ENCODE data around the gene PLCH1. TPM values are rescaled to one million over a fixed set of nuclear protein-coding genes. Genes with fewer than 3 reads are reported as not detected.

Gene PLCH1
- total RNA-seq, 3 donors from 2014 or later = 0.03 to 0.08 TPM; not detected in 1

DNA sequence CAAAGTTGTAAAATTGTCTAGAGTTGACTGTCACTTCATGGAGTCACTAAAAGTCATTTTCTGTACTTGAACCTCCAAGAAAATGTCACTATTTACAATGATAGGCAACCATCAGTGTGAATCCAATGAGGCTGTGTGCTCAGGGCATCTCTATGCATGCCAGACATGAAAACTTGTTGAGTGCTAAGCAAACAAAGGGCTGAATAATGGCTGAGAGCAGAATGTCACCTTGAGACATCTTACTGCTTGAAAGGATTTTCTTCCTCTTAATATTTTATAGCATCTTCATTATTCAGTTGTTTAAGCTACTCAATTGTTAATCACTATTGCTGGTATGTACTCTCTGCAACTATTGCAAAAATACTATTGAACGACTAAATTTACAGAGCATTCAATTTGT lies 184.7 kb downstream of the PLCH1 start:
- H3K4me3 Mint-ChIP-seq = no peak overlapping the region
- no peak for DNase-seq
- ATAC-seq = no peak
- peaks cover under 1% of the 10 kb centered on the region for H3K4me1 Mint-ChIP-seq (ENCODE audit: low read depth)
- no peaks in the 10 kb centered on the region for H3K27me3 Mint-ChIP-seq (ENCODE audit: low read depth)
- H3K36me3 Mint-ChIP-seq (ENCODE audit: insufficient read depth) = no peaks in the 10 kb centered on the region
- H3K9me3 Mint-ChIP-seq = no peaks in the 10 kb centered on the region

DNA sequence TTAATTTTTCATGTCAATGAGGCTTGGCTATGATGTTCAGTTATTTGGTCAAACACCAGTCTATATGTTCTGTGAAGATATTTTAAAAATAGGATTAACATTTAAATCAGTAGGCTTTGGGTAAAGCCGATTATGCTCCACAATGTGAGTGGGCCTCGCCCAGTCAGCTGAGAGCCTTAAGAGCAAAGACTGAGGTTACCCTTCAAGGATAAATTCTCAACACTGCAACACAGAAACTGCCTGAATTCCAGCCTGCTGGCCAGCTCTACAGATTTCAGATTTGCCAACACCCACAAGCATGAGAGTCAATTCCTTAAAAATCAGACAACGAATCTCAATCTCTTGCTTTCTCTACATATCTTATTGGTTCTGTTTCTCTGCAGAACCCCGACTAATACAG lies 188.3 kb downstream of the PLCH1 start:
- Mint-ChIP-seq H3K27me3 (ENCODE audit: low read depth) (no peaks in the 10 kb centered on the region), H3K4me1 (ENCODE audit: low read depth) (peaks cover 8% of the 10 kb centered on the region), H3K36me3 (ENCODE audit: insufficient read depth) (no peaks in the 10 kb centered on the region), H3K4me3 (no peak overlapping the region), H3K9me3 (no peaks in the 10 kb centered on the region)
- no peak for DNase-seq
- no peak for ATAC-seq

DNA sequence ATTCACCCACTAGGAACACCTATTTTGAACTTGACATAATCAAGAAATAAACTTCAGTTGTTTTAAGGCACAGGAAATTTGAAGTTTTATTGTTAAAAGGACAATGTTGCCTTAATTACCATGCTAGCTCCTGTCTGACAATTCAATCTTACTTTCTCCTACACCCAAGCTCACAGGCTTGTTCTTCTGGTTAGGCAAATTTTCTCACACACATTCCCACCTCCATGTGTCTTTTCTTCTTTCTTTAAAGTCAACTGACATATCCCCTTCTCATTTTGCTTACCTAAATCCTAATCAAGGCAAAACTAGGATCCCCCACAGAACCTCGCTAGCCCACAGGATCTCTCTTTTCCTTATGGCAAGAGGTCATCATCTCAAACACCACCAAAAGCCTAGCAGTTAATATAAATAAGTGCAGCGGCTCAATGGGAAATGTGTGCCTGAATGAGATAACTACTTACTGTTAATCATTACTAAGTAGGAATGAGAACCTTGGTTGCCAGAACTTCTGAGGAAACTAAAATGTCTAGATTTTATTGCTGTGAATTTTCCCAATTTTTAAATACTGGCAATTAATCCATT lies 189.3 kb downstream of the PLCH1 start:
- H3K4me3 Mint-ChIP-seq = no peak overlapping the region
- peaks cover 8% of the 10 kb centered on the region for H3K4me1 Mint-ChIP-seq (ENCODE audit: low read depth)
- H3K36me3 Mint-ChIP-seq (ENCODE audit: insufficient read depth) = no peaks in the 10 kb centered on the region
- ATAC-seq (no peak), DNase-seq (no peak)
- no peaks in the 10 kb centered on the region for H3K27me3 Mint-ChIP-seq (ENCODE audit: low read depth)
- H3K9me3 Mint-ChIP-seq = no peaks in the 10 kb centered on the region

- peaks cover 8% of the 10 kb centered on the region for H3K4me1 Mint-ChIP-seq (ENCODE audit: low read depth)
- no peak overlapping the region for H3K4me3 Mint-ChIP-seq
- H3K27me3 Mint-ChIP-seq (ENCODE audit: low read depth) = no peaks in the 10 kb centered on the region
- H3K36me3 Mint-ChIP-seq (ENCODE audit: insufficient read depth) = no peaks in the 10 kb centered on the region
- no peak for ATAC-seq
- no peak for DNase-seq
- no peaks in the 10 kb centered on the region for H3K9me3 Mint-ChIP-seq
These were observed 190.0 kb downstream of the PLCH1 start for GRCh38 chr3:155554777-155555451.

GRCh38 chr3:155553780-155554179 lies 191.1 kb downstream of the PLCH1 start:
- no peaks in the 10 kb centered on the region for H3K36me3 Mint-ChIP-seq (ENCODE audit: insufficient read depth)
- DNase-seq (no peak), ATAC-seq (no peak)
- H3K4me3 Mint-ChIP-seq = no peak overlapping the region
- no peaks in the 10 kb centered on the region for H3K27me3 Mint-ChIP-seq (ENCODE audit: low read depth)
- peaks cover 8% of the 10 kb centered on the region for H3K4me1 Mint-ChIP-seq (ENCODE audit: low read depth)
- no peaks in the 10 kb centered on the region for H3K9me3 Mint-ChIP-seq

- ATAC-seq = no peak
- no peak for DNase-seq
- no peaks in the 10 kb centered on the region for H3K27me3 Mint-ChIP-seq (ENCODE audit: low read depth)
- H3K4me1 Mint-ChIP-seq (ENCODE audit: low read depth) = peaks cover 8% of the 10 kb centered on the region
- no peaks in the 10 kb centered on the region for H3K36me3 Mint-ChIP-seq (ENCODE audit: insufficient read depth)
- H3K4me3 Mint-ChIP-seq = no peak overlapping the region
- H3K9me3 Mint-ChIP-seq = no peaks in the 10 kb centered on the region
These were observed 191.5 kb downstream of the PLCH1 start for GRCh38 chr3:155553326-155553725.

DNA sequence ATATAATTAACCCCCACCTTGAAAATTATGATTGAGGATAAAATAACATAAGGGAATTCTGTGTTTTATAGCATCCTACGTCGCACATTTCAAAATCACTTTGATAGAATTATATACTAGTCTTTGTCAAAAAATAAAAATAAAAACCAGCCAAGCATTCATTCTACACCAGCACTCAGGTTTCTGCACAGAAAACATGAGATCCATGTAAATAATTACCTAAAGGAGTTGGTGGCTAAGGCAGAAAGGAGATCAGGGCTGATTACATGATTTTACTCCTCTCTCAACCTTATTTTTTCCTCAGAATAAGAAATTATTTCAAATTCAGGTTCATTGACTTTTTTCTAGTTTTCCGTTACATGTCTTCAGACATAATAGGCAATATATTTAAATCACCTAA lies 194.5 kb downstream of the PLCH1 start:
- Mint-ChIP-seq H3K36me3 (ENCODE audit: insufficient read depth) (no peaks in the 10 kb centered on the region), H3K4me3 (no peak overlapping the region), H3K4me1 (ENCODE audit: low read depth) (peaks cover 8% of the 10 kb centered on the region), H3K9me3 (no peaks in the 10 kb centered on the region), H3K27me3 (ENCODE audit: low read depth) (no peaks in the 10 kb centered on the region)
- ATAC-seq (no peak), DNase-seq (no peak)

- H3K36me3 Mint-ChIP-seq (ENCODE audit: insufficient read depth) = no peaks in the 10 kb centered on the region
- peak; percentile 54 to 55 for ATAC-seq
- no peak for DNase-seq
- no peak overlapping the region for H3K4me3 Mint-ChIP-seq
- H3K27me3 Mint-ChIP-seq (ENCODE audit: low read depth) = no peaks in the 10 kb centered on the region
- peaks cover 3% of the 10 kb centered on the region for H3K4me1 Mint-ChIP-seq (ENCODE audit: low read depth)
- no peaks in the 10 kb centered on the region for H3K9me3 Mint-ChIP-seq
These were observed 195.8 kb downstream of the PLCH1 start for GRCh38 chr3:155549087-155549486.

- H3K4me3 Mint-ChIP-seq = no peak overlapping the region
- ATAC-seq (no peak), DNase-seq (no peak)
- H3K27me3 Mint-ChIP-seq (ENCODE audit: low read depth) = no peaks in the 10 kb centered on the region
- no peaks in the 10 kb centered on the region for H3K4me1 Mint-ChIP-seq (ENCODE audit: low read depth)
- H3K36me3 Mint-ChIP-seq (ENCODE audit: insufficient read depth) = no peaks in the 10 kb centered on the region
- no peaks in the 10 kb centered on the region for H3K9me3 Mint-ChIP-seq
These were observed 196.7 kb downstream of the PLCH1 start for GRCh38 chr3:155548195-155548594.

DNA sequence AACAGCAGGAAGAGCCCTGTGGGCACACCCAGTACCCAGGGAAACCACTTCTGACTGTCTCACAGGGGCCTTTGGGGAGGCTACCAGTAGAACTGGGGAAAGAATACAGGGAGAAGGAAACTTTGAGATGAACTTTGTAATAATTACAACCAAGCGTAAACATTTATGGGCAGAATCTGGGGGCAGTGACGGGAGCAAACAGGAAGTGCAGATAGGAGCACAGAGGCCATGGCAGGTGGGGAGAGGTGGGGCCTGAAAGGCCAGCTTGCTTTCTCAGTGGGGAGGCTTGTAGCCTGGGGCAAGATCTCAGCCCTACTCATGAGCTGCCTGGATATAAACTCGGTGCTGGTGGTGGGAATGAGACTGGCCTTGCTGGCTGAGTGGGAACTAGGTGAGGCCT lies 209.8 kb downstream of the PLCH1 start:
- Mint-ChIP-seq H3K36me3 (ENCODE audit: insufficient read depth) (no peaks in the 10 kb centered on the region), H3K9me3 (peaks cover 17% of the 10 kb centered on the region), H3K27me3 (ENCODE audit: low read depth) (no peaks in the 10 kb centered on the region), H3K4me1 (ENCODE audit: low read depth) (no peaks in the 10 kb centered on the region), H3K4me3 (no peak overlapping the region)
- no peak for ATAC-seq
- DNase-seq = no peak

- Mint-ChIP-seq H3K36me3 (ENCODE audit: insufficient read depth) (no peaks in the 10 kb centered on the region), H3K9me3 (peaks cover 5% of the 10 kb centered on the region), H3K4me3 (no peak overlapping the region), H3K27me3 (ENCODE audit: low read depth) (no peaks in the 10 kb centered on the region), H3K4me1 (ENCODE audit: low read depth) (no peaks in the 10 kb centered on the region)
- DNase-seq (no peak), ATAC-seq (no peak)
These were observed 216.3 kb downstream of the PLCH1 start for GRCh38 chr3:155528579-155528978.

GRCh38 chr3:155525324-155525833 lies 219.5 kb downstream of the PLCH1 start:
- no peak overlapping the region for H3K4me3 Mint-ChIP-seq
- no peaks in the 10 kb centered on the region for H3K27me3 Mint-ChIP-seq (ENCODE audit: low read depth)
- H3K36me3 Mint-ChIP-seq (ENCODE audit: insufficient read depth) = no peaks in the 10 kb centered on the region
- no peaks in the 10 kb centered on the region for H3K4me1 Mint-ChIP-seq (ENCODE audit: low read depth)
- ATAC-seq (no peak), DNase-seq (no peak)
- no peaks in the 10 kb centered on the region for H3K9me3 Mint-ChIP-seq

- no peaks in the 10 kb centered on the region for H3K27me3 Mint-ChIP-seq (ENCODE audit: low read depth)
- DNase-seq (no peak), ATAC-seq (no peak)
- H3K9me3 Mint-ChIP-seq = no peaks in the 10 kb centered on the region
- no peaks in the 10 kb centered on the region for H3K36me3 Mint-ChIP-seq (ENCODE audit: insufficient read depth)
- no peaks in the 10 kb centered on the region for H3K4me1 Mint-ChIP-seq (ENCODE audit: low read depth)
- no peak overlapping the region for H3K4me3 Mint-ChIP-seq
These were observed 224.4 kb downstream of the PLCH1 start for GRCh38 chr3:155520463-155520862.

DNA sequence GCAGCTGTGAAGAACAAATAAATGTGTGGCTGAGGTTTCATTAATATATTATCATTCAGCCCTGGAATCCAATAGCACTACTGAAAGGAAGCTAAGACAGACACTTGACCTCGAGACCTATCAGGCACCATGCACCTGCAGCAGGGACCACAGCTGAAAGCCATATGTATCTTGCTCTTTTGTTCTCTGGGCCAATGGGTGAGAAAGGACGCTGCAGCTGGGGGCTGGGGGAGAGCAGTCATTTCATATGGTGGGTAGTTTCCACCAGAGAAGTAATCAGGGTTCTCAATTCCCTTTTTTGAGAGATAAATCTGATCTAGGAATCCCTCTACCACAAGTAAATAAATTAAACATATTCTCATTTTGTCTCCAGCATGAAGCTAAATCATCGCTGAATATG lies 225.8 kb downstream of the PLCH1 start:
- H3K4me3 Mint-ChIP-seq = no peak overlapping the region

GRCh38 chr3:155517903-155518302 lies 227.0 kb downstream of the PLCH1 start:
- Mint-ChIP-seq H3K4me1 (ENCODE audit: low read depth) (no peaks in the 10 kb centered on the region), H3K9me3 (no peaks in the 10 kb centered on the region), H3K4me3 (no peak overlapping the region), H3K27me3 (ENCODE audit: low read depth) (no peaks in the 10 kb centered on the region), H3K36me3 (ENCODE audit: insufficient read depth) (no peaks in the 10 kb centered on the region)
- no peak for ATAC-seq
- no peak for DNase-seq

More for the DNA sequence above, 225.8 kb downstream of the PLCH1 start:
- no peaks in the 10 kb centered on the region for H3K27me3 Mint-ChIP-seq (ENCODE audit: low read depth)
- DNase-seq (no peak), ATAC-seq (no peak)
- no peaks in the 10 kb centered on the region for H3K4me1 Mint-ChIP-seq (ENCODE audit: low read depth)
- no peaks in the 10 kb centered on the region for H3K9me3 Mint-ChIP-seq
- H3K36me3 Mint-ChIP-seq (ENCODE audit: insufficient read depth) = no peaks in the 10 kb centered on the region

All from activated T-cell treated with anti-CD3 and anti-CD28 coated beads, Interleukin-2, amount 50 U/mL, for 4 hours (primary cell).